Measurements from ENCODE around the gene SEPTIN2.
"Not testable (repeated sequence)": the region's sequence is repeated elsewhere in the genome, so short reads cannot be mapped to it uniquely, and the experiment has no call there.

Gene SEPTIN2

DNA sequence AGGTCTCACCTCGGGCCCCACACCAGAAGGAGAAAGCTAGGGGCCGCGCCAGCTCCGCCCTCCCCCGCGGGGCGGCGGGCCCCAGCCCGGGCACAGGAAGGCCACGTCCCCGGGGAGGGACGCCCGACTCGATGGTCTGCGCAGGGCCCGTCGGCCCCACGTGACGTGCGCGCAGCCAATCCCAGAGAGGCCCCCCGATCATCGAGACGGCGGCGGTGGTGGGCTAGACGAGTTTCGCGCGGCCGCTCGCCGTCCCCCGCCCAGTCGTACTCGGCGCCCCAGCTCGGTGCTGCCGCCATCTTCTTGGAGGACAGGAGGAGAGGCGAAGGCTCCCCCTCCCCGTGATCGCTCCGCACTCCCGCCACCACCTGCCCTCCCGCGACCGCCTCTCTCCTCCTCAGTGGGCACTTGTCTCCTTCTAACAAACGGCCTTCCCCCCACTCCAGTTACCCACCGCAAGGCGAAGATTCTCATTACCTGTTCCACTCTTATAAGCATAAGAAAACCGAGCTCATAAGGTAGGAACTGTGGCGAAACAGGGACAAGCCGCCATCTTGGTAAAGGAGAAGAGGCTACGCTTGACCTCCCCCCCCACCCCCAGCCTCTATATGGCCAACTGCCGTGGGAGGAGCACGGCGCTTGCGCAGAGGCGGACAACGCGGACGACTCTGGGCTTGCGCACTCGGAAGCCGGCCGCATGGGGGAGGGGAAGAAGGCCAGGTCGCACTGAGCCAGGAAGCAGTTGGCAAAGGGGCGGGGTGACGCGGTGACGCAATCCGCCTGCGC lies 439 bp upstream of the SEPTIN2 start, which contains the start of gene HDLBP:
Gene HDLBP (minus strand): TSS at position 580 of the 786 bp plus-strand sequence. CDS start 48,803 bp downstream, outside the sequence.
- peak; percentile 100 for DNase-seq

DNA sequence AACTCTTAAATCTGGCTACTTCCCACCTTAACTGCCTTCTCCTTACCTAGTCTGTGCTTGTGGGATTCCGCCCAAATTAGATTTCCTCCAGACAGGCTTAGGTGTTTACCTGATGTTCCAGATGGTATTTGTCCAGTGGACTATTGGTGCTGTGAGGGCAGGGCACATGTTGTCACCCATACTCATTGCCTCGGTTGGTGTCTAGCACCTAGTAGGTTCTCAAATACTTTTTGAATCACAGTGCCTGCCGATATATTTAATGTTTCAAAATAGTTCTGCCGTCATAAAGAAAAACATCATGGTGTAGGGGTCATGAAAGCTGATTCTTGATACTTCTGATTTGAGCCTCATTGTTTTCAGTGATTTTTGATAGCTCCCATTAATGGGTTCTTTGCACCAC lies 1.1 kb downstream of the SEPTIN2 start:
- no peak for DNase-seq

DNA sequence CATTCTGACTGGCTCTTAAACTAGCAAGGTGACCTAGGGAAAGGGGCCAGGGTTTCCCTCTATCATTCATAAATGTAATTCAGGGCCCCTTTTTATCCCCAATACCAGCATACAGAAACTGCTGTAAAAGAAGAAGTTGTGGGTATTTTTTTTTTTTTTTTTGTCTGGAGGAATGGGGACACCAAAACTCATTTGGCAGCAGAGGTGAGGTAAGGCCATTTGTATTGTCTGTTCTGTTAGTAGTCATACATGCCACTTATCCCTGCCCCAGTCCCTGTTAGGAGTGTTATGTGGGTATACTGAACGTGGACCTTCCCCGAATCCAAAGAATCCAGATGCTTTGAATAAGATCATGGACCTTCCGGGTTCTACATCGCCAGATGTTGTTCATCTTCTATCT lies 1.7 kb downstream of the SEPTIN2 start:
- no peak for DNase-seq

DNA sequence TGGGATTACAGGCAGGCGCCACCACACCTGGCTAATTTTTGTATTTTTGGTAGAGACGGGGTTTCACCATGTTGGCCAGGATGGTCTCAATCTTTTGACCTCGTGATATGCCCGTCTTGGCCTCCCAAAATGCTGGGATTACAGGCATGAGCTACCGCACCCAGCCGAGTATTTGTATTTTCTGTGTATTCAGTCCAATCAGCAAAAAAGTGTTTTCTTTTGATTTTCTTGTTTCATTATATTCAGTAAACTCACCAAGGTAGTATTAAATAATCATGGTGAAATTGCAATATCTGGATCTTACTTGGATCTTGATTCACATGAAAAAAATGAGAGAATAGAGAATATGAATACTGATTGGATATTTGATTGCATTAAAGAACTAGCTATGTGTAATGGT lies 3.1 kb downstream of the SEPTIN2 start:
- not testable (repeated sequence) for DNase-seq

DNA sequence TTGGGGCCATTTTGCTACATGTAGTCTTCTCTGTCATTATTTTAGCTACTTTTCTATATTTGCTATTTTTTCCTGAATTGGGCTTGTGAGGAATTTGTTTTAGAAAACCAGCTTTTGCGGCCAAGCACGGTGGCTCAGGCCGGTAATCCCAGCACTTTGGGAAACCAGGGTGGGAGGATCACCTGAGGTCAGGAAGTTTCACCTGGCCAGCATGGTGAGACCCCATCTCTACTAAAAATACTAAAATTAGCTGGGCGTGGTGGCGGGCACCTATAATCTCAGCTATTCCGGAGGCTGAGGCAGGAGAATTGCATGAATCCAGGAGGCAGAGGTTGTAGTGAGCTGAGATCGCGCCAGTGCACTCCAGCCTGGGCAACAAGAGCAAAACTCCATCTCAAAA lies 4.7 kb downstream of the SEPTIN2 start:
- no peak for DNase-seq

DNA sequence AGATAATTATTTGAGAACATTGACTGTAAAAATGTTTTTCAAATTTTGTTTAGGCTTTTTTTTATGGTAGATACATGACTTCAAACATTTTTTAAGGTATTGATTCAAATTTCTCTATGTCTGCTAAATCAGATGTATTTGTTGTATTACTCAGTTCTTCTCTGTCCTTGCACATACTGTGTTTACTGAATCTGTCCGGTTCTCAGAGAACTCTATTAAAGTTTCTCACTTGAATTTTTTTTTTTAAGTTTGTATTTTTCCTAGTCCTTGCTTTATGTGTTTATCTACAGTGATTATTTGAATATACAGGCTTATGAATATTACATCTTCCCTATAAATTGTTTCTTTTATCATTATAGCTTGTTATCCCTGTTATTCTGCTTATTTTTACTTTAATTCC lies 5.3 kb downstream of the SEPTIN2 start:
- DNase-seq, result no peak

DNA sequence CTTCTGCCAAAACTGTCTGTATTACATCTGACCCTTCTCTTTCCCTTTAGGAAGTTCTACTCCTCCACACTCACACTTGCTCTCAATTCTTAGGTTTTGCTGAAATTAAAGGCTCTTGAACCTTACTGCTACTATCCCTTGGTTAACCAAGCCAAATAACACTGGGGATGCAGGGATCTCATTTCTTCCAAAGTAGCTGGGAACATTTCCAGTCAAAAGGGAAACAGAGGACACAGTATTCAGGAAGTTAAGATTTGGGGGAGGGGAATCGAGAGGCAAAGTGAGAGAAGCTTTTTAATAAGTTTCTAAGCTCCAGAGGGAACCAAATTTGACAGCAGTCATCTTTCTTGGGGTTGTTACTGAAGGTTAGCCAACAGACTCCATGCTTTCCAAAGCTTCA lies 6.2 kb downstream of the SEPTIN2 start:
- no peak for DNase-seq

DNA sequence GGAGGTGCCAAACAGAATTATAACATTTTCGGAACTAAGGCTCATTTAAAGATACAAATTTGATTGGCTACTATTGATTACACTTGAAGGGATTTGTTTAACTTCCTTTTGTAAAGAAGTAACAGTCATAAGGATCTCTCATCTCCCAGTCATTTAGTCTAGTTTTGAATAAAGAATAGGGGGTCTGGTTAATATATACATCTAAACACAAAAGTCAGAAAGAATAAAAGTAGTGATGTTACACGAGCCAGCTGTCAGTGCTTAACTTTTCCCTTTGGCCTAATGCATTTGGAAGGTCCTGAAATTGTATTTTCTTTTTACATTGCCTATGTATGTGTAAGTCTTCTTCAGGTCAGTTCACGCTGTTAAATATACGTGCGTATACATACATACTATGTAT lies 8.1 kb downstream of the SEPTIN2 start:
- DNase-seq, result no peak

DNA sequence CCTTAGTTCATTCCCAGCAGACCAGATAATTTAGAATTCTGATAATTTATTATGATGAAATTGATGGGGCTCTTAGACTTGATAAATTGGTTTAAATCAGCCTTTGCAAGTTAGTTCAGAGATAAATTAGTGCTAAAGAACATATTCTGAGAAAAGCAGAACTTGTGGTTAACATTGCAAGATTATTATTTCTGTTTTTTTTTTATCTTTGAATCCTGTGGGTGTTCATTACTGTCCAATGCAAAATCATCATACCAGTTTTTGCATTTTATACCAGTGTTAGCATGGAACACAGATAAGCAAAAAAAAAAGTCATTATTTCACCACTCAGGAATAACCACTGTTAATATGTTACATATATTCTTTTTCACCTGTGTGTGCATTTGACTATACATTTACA lies 9.1 kb downstream of the SEPTIN2 start:
- DNase-seq, result no peak

DNA sequence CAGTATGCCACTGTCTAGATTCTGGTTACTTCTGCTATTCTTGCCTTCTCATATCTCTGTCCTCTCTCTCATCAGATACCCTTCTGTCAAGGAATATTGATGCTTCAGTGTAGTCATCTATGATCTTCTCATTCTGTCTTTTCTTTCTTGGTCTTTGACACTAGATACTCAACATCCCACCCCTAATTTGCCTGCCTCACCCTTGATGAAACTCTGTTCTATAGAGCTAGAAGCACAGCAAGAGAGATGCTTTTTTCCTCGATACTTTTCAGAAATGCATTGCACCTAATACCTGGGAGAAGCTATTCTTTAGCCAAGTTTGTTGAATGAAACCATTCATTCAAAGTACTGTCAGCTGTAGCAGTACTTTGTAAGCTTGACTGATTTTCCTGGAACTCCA lies 9.5 kb downstream of the SEPTIN2 start:
- no peak for DNase-seq

DNA sequence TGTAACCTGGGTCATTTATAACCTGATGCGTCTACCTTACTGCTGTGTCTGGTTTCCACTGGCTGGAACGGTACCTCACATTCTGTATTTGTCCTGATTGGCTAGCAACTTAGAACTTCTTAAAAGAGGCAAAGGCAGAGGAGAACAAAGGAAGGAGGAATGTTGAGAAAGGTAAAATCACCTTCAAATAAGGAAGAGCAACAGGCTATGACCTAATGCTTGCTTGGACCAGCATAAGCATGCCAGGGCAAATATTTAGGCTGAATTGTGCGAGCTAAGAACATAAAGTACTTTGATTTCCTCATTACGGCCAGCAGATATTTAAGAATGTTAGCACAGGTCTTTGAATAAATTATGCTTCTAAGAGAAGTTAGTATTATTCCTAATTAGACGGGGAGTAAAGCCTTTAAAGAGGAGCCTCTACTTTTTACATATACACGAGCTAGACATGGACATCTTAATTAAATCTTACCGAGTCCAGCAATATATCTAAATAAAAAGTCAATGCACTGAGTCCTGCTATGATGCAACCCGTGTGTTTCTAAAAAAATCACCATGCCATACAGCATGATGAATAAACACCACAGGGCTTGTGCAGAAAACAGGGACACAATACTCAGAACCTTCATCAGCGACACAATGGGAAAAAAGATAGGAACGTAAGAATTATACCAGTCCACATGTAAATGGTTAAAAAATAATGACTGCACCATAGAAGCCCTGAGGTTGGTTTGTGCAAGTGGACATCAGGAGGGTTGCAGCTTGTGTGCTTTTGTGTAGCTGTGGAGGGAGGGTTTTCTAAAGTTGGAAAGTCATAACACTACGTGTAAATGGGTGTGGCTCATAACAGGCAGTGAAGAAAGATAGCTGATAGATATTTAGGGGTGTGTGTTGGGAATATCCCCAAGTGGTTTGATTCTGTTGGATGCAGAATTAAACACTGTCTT lies 14.2 kb downstream of the SEPTIN2 start:
- DNase-seq, result no peak

DNA sequence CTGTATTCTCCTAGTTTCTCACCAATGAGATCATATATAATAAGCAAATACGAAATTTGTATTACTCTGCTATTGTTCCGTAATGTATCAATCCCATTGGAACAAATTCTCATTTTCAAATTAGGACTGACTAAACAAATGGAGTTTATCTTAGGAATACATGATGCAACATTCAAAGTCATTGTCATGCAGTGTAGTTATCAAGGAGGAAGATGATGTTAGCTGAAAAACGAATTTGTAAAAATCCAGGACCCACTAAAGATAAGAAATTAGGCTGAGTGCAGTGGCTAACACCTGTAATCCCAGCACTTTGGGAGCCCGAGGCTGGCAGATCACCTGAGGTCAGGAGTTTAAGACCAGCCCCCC lies 14.9 kb downstream of the SEPTIN2 start:
- DNase-seq, result no peak

DNA sequence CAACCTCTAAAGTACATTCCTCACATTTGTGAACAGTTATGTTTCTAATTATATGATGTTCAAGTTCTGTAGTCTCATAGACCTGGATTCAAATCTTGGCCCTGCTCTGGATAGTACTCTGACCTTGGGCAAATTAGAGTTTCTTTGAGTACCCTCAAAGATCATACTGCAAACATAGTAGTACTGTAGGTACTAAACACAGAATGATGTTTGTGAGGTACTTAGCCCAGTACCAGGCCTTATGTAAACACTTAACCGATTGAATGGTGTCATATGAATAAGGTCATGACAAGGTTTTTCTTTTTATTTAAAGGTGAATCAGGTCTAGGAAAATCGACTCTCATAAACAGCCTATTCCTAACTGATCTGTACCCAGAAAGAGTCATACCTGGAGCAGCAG lies 19.1 kb downstream of the SEPTIN2 start:
- no peak for DNase-seq

DNA sequence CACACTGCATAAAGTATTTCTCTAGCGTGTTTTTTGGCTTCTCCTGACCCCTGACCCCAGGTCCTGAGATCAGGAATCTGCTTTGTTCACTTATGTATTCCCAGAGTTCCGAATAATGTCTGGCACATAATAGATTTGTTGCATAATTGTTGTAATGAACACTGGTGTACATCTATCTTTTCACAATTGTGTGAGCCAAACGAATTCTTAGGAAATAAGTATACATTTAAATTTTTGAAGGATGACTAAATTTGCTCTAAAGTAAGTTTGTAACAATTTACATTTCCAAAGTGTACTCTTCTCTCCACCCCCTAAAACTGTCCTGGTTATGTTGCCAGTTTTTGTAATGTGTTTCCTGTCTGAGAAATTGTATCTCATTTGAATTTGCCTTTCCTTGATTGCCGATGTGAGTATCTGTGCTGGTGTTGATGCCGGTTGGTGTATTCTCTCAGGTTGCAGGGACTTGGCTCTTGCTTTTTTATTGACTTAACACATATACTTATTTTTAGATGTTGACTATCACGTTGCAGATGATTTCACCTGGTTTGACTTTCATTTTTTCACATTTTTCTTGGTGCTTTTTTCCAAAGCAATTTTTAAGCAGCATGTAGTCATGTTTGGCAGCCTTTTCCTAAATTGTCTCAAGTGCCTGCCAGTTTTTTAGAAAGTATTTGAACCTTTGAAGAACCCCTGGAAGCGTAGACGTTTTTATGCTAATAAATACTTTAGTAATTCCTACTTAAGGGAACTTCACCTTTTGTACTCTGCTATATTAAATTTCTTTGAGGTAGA lies 24.3 kb downstream of the SEPTIN2 start:
- DNase-seq, result no peak

DNA sequence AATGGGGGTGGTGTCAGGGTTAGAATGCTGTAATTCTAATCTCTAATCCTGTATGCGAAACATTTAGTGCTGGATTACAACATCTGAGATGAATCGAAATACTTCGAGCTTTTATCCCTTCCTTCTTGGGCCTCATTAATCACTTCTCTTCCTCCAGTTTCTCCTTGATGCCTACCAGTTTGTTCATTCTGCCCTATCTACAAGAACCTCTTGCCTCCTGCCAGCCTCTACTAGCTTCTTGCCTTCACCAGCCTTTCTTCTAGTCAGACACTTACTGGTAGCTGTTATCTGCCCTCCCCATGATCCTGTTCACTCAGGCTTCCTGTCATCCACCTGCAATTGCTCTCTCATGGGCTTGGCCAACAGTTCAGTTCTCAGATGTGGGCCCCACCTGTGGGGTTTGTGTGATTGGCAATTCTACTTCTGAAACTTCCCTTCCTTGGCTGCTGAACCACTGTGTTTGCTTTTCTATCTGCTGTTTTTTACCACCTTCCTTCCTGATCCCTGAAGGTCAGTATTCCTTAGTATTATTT lies 25.0 kb downstream of the SEPTIN2 start:
- no peak for DNase-seq

DNA sequence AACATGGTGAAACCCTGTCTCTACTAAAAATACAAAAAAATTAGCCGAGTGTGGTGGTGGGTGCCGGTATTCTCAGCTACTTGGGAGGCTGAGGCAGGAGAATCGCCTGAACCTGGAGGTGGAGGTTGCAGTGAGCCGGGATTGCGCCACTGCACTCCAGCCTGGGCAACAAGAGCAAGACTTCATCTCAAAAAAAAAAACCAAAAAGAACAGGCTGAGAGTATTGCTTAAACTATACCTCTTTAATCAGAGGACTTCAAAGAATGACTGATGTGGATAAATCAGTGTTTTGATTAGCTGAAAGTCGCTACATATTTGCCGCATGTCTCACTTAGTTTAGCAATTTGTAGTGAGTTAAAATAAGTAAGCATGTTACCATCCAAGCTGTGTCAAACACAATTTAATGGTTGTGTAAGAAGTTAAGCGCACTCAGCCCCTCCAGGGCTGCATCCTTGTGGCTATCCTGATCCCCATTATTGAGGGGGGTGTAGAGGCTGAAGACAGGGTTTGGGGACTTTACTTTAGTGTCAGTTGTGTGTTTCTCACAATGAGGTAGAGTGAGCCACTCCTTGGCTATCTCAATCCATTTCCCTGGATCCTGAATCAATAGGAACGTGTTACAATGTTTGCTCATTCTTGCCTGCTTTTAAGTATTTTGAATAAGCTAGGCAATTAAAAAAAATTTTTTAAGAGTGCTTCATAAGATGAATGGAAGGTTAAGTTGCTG lies 29.4 kb downstream of the SEPTIN2 start:
- no peak for DNase-seq

DNA sequence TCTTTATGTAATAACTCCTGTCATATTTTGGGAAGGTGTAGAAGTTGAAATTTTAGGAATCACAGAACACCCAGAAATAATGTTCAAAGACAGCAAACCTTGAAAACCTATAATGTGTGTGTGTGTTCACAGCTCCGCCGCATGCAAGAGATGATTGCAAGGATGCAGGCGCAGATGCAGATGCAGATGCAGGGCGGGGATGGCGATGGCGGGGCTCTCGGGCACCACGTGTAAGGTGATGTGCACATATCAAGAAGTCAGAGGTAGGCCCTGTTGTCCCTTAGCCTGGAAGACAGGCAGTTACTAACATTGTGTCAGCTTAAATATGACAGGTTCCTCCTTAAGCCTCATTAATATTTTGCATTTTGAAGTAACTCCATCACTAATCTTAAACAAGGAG lies 34.2 kb downstream of the SEPTIN2 start:
- DNase-seq, result no peak

DNA sequence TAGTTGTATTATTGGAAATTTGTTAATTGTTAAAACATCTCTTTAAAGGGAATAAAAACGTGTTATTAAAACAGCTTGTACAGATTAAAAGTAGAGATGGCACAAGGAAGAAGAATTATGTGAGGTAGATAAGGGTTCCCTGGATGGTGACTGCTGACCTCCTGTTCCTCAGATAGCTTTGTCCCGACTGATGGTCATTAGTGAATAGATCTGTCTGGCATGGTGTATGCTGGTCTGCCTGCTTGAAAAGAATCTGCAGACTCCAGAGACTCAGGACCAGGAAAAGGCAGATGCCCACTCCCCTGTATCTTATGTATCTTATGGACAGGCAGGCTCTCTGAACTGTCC lies 34.8 kb downstream of the SEPTIN2 start:
- DNase-seq, result no peak

DNA sequence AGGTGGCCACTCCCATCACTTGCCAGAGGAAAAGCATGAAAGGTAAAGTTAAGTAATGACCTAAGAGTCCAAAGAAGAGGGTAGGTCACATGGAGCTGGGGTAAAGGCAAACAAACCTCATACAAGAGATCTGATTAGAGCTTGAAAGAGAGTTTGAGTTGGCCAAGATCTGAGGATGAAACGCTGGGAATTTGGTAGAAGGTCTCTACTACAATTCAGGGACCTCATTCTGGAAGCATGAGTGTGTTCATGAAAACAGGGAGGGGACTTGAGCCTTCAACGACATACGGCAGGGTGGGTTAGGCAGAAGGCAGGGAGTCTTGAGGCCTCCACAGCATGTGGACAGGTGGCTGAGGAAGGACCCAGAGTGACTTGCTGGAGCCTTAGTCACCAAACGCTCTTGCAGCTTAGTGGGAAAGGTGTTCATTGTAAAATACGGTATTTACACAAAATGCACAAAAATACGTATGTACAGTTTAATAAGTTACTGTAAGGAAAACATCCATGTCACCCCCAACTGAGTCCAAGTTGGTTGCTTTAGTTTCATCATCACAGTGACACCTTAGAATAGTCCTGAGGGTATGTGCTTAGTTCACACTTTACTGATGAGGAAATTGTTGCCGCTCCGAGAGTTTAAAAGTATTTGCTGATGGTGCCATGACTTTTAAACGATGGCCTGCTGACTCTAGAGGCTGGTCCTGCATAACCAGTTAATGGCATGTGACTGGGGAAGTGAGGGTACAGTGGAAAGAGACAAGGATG lies 35.3 kb downstream of the SEPTIN2 start:
- no peak for DNase-seq

DNA sequence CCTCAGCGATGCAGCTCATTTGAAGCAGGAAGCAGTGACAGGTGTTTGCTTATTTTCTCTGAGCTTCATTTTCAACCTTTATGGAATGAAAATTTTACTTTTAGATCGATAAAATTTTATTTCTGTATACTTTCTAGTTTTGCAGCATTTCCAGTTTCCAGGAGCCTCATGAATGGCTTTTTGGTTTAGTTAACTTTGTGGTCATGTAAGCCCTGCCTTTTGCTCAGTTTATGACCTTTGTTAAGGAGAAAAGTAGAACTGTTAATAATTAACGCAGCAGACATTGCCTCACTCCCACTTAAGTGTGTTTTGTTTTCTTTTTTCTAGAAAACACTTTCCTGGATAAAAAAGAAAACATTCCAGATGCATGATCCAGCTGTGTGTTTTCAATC lies 35.9 kb downstream of the SEPTIN2 start:
- DNase-seq, result no peak

DNA sequence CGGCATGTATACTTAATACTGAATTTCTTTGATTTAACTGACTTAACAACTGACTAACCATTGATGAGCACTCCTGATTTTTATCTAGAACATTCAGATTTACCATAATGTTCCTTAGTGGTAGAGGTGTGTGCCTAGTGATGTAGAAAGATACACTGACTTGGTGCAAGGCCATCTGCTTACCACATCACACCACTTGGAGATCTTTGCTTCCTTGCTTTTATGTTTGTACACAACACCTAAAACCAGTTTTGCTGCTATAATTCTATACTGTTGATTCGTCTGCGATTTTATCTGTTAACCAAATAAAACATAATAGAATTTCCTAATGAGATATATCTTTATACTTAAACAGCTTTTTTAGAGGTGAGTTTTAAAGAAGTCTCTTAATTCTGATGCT lies 36.5 kb downstream of the SEPTIN2 start:
- no peak for DNase-seq
